Keratinocyte (primary cell): ENCODE data around the gene BACH1.

ENCODE experiments used
- EZH2 ChIP-seq: IDR thresholded peaks from one replicate; pipeline ENCODE4 v1.6.1; 2012; ENCODE audit warnings: inconsistent platforms, mild to moderate bottlenecking, low read length, moderate library complexity
- TF ChIP-seq, protein P1 (sequence below), 3 experiments: IDR thresholded peaks in 1 of 3; conservative IDR thresholded peaks in 1 of 3; optimal IDR thresholded peaks in 1 of 3; 2 replicates in 2 of 3; 3 replicates in 1 of 3; pipeline versions ENCODE3 to v1.5.1; 2011; ENCODE audit warnings: low read length in 3 of 3, mild to moderate bottlenecking in 3 of 3, moderate library complexity in 2 of 3, control low read depth in 1 of 3, inconsistent platforms in 1 of 3; ENCODE audit not compliant: insufficient read depth in 2 of 3; ENCODE audit errors: extremely low read depth in 1 of 3

DNA sequence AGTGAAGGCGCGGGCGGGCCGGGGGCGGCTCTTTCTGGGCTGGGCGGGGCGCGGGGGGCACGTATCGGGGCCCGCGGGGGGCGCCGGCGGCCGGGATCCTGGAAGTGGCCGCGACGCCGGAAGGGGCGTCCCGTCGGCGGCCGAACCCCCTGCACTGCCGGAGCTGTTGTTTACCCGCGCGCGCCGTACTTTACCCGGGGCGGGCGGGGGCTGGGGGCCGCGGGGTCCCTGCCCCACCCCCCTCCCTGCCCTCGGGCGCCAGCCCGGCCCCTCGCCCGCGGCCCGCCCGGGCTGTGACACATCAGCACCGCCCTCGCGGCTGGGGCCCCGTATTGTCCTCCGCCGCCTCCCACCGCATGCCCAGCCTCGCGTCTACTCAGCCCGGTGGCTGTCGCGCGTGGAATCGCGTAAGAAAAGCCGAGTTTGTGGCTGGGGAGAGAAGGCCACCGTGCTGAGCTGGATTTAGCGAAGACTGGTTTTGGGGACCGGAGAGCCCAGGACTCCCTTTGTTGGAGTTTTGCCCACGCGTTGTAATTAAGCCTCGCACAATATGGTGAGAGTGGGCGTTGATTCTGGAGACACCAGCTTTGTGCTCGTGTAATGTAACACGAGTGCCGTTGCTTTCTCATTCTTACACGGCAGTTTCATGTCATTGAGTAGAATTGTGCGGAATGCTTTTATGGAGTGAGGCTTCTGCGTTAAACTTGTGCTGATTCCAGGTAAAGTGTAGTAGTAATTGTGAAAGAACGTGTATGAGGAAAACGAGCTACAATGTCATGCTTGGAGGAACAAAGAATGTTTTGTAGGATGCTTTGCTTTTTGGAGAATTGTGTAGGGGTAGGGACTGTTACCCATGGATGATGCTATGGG lies 559 bp downstream of the BACH1 start:
- TF ChIP-seq, protein P1, sequence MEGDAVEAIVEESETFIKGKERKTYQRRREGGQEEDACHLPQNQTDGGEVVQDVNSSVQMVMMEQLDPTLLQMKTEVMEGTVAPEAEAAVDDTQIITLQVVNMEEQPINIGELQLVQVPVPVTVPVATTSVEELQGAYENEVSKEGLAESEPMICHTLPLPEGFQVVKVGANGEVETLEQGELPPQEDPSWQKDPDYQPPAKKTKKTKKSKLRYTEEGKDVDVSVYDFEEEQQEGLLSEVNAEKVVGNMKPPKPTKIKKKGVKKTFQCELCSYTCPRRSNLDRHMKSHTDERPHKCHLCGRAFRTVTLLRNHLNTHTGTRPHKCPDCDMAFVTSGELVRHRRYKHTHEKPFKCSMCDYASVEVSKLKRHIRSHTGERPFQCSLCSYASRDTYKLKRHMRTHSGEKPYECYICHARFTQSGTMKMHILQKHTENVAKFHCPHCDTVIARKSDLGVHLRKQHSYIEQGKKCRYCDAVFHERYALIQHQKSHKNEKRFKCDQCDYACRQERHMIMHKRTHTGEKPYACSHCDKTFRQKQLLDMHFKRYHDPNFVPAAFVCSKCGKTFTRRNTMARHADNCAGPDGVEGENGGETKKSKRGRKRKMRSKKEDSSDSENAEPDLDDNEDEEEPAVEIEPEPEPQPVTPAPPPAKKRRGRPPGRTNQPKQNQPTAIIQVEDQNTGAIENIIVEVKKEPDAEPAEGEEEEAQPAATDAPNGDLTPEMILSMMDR (optimal IDR thresholded peaks at IDR 0.05 in 1 of 3, IDR thresholded peaks at IDR 0.05 in 1 of 3, conservative IDR thresholded peaks at IDR 0.05 in 1 of 3; ENCODE audit: extremely low read depth in 1 of 3, insufficient read depth in 2 of 3, low read length in 3 of 3) = no peak
- TF ChIP-seq EZH2 = no peak
